ENCODE data around the gene MAP2K7. TPM values are rescaled to one million over a fixed set of nuclear protein-coding genes. Genes with fewer than 3 reads are reported as not detected.

The MAP2K7 gene
- total and polyA plus RNA-seq, 2 of the 4 experiments (the other 2 are of a cell fraction), result 4.1 to 15.6 TPM

GRCh38 chr19:7927605-7928333 is 24.1 kb downstream of the MAP2K7 start:
- ChIA-PET POLR2A (ENCODE audit: unreplicated experiment) (interaction anchor here (1.0 kb wide), 1 partner anchor 463 kb away, joined by 5 read pairs; the partner anchor contains the start of gene RAB11B), CTCF (no interaction called here)
- Histone ChIP-seq H4K8ac (ENCODE audit: low read depth in 2 of 2, low read length in 2 of 2) (peak overlapping the region; percentile 3 to 72; a peak in 1 of 4 replicates), H3K9me3 (ENCODE audit: control insufficient read depth, insufficient read depth, low read length) (no peaks in the 10 kb centered on the region), H4K20me1 (ENCODE audit: insufficient read depth, low read length) (peaks cover 15% of the 10 kb centered on the region), H4K91ac (ENCODE audit: insufficient read depth, low read depth, low read length) (peak overlapping the region; percentile 29; the same call in 1 of the 2 replicates), H2BK15ac (ENCODE audit: low read depth, low read length) (peak overlapping the region; percentile 13; the same call in 1 of the 3 replicates), H2BK20ac (ENCODE audit: low read depth, low read length) (no peak overlapping the region), H4K5ac (ENCODE audit: low read depth, low read length) (no peak overlapping the region; the same call in 1 of the 2 replicates), H3K4me3 (ENCODE audit: insufficient read depth, low read depth, low read length) (no peak overlapping the region), H2BK120ac (ENCODE audit: low read depth, low read length) (peak overlapping the region; percentile 23), H3K18ac (ENCODE audit: low read depth, low read length) (no peak overlapping the region; the same call in 1 of the 2 replicates), H3K27ac (ENCODE audit: insufficient read depth, low read length) (peak overlapping the region; percentile 95; the same call in 1 of the 2 replicates), H3K14ac (replicated peaks; ENCODE audit: low read depth, low read length) (no peak overlapping the region), H3K23ac (ENCODE audit: low read depth, low read length) (no peak overlapping the region), H3K4ac (ENCODE audit: low read depth, low read length) (peak overlapping the region; percentile 80), H3K79me1 (ENCODE audit: low read depth in 1 of 2, low read length in 2 of 2) (peaks cover 7 to 14% of the 10 kb centered on the region in 2 experiments; a peak in 2 of 4 replicates), H3K36me3 (ENCODE audit: control insufficient read depth, insufficient read depth, low read length) (peaks cover 23% of the 10 kb centered on the region), H3K9ac (ENCODE audit: low read depth, low read length) (peak overlapping the region; percentile 40), H3K4me2 (ENCODE audit: low read depth, low read length) (no peak overlapping the region), H2AFZ (replicated peaks; ENCODE audit: low read length, poor library complexity) (peak overlapping the region; percentile 27), H3K9me1 (ENCODE audit: insufficient read depth, low read length) (peaks cover 9% of the 10 kb centered on the region; the same call in 1 of the 2 replicates), H3K4me1 (ENCODE audit: control insufficient read depth, insufficient read depth, low read length) (peaks cover 21% of the 10 kb centered on the region), H2BK5ac (ENCODE audit: low read depth, low read length, poor library complexity, severe bottlenecking) (peak overlapping the region; percentile 23), H2AK5ac (ENCODE audit: low read depth, low read length) (peak overlapping the region; percentile 90), H2AK9ac (replicated peaks; ENCODE audit: low read depth, low read length, poor library complexity) (peak overlapping the region; percentile 86), H3K27me3 (ENCODE audit: control insufficient read depth, insufficient read depth, low read length) (no peaks in the 10 kb centered on the region), H3K56ac (ENCODE audit: extremely low read depth, insufficient read depth, low read length) (no peak overlapping the region)
- BruUV-seq (replicated peaks), result no TSS peak
- in situ Hi-C loops (cut with MboI; ENCODE audit: low sequenced_read_pairs), result no loop called here
- intact Hi-C loops (cut with micrococcal nuclease), result no loop called here
- no peak for ATAC-seq (ENCODE audit: low read depth)
- no peak for DNase-seq
- dilution Hi-C loops (cut with HindIII; ENCODE audit: low sequenced_read_pairs, unreplicated experiment), result no loop called here
- TF ChIP-seq MAZ (IDR thresholded peaks at IDR 0.05; ENCODE audit: borderline replicate concordance, low read depth, low read length) (no peak), BHLHE40 (IDR thresholded peaks at IDR 0.05; ENCODE audit: low read depth, low read length) (no peak), RAD21 (IDR thresholded peaks at IDR 0.05; ENCODE audit: low read length) (no peak), RCOR1 (IDR thresholded peaks at IDR 0.05; ENCODE audit: insufficient replicate concordance, low read length) (no peak), ELK1 (IDR thresholded peaks at IDR 0.05; ENCODE audit: borderline replicate concordance, low read depth, low read length) (no peak), RFX5 (IDR thresholded peaks at IDR 0.05; ENCODE audit: low read depth, low read length) (no peak), CTCF (conservative IDR thresholded peaks at IDR 0.05; ENCODE audit: low read depth, low read length) (no peak), MAFK (IDR thresholded peaks at IDR 0.05; ENCODE audit: low read depth, low read length) (no peak), POLR2A (IDR thresholded peaks at IDR 0.05; ENCODE audit: low read depth, low read length) (no peak), NFE2L2 (IDR thresholded peaks at IDR 0.05; ENCODE audit: low read depth, low read length) (no peak)
- 92% methylated on average over 12 of the region's 23 CpGs; no CpG with 5 or more reads in 1 of the 2 experiments for WGBS, 2 experiments (ENCODE audit: extremely low coverage in 2 of 2, insufficient read length in 1 of 2)
